GM19455 (cell line): Measurements from ENCODE around the gene ABHD3.
"Not testable (repeated sequence)": the region's sequence is repeated elsewhere in the genome, so short reads cannot be mapped to it uniquely, and the experiment has no call there.

Experiments
- ATAC-seq: cut with Tn5 transposase; IDR thresholded peaks from one replicate; pipeline ENCODE4 v1.9.1; 2021; ENCODE audit not compliant: unreplicated experiment

The ABHD3 gene

GRCh38 chr18:21653361-21653760 lies 51.2 kb downstream of the ABHD3 start:
- ATAC-seq, result no peak

GRCh38 chr18:21652073-21652472 lies 52.5 kb downstream of the ABHD3 start:
- no peak for ATAC-seq

- no peak for ATAC-seq
Observed at GRCh38 chr18:21650311-21650710, 54.3 kb downstream of the ABHD3 start.

GRCh38 chr18:21640375-21640774 lies 64.2 kb downstream of the ABHD3 start:
- ATAC-seq, result not testable (repeated sequence)

GRCh38 chr18:21638822-21639221 lies 65.8 kb downstream of the ABHD3 start:
- ATAC-seq, result no peak

- ATAC-seq, result no peak
Observed at GRCh38 chr18:21636769-21637168, 67.8 kb downstream of the ABHD3 start.

GRCh38 chr18:21634588-21635199 lies 69.9 kb downstream of the ABHD3 start:
- ATAC-seq, result no peak

- no peak for ATAC-seq
Observed at GRCh38 chr18:21632393-21632792, 72.2 kb downstream of the ABHD3 start.

GRCh38 chr18:21629089-21629832 lies 75.3 kb downstream of the ABHD3 start:
- ATAC-seq, result peak; percentile 88

- ATAC-seq, result not testable (repeated sequence)
Observed at GRCh38 chr18:21621640-21622039, 82.9 kb downstream of the ABHD3 start.

- ATAC-seq, result peak; percentile 96
Observed at GRCh38 chr18:21612125-21613039, 92.2 kb downstream of the ABHD3 start, which contains the start of gene SNRPD1. SNRPD1 (plus strand) TSS chr18:21612314; CDS start chr18:21612430, 116 bp downstream.

- not testable (repeated sequence) for ATAC-seq
Observed at GRCh38 chr18:21611401-21612124, 93.0 kb downstream of the ABHD3 start.

- no peak for ATAC-seq
Observed at GRCh38 chr18:21605213-21605612, 99.4 kb downstream of the ABHD3 start.

GRCh38 chr18:21604671-21605070 lies 99.9 kb downstream of the ABHD3 start:
- ATAC-seq, result no peak

- ATAC-seq, result no peak
Observed at GRCh38 chr18:21602299-21602587, 102.3 kb downstream of the ABHD3 start.
